ENCODE measurements around the gene SEPTIN3. TPM values are rescaled to one million over a fixed set of nuclear protein-coding genes. Genes with fewer than 3 reads are reported as not detected.
A peak's percentile ranks its signal among the peaks of the same experiment; 100 is the strongest.

SEPTIN3 gene
- total RNA-seq, 1 experiment from 2014 or later, result 1.5 TPM

DNA sequence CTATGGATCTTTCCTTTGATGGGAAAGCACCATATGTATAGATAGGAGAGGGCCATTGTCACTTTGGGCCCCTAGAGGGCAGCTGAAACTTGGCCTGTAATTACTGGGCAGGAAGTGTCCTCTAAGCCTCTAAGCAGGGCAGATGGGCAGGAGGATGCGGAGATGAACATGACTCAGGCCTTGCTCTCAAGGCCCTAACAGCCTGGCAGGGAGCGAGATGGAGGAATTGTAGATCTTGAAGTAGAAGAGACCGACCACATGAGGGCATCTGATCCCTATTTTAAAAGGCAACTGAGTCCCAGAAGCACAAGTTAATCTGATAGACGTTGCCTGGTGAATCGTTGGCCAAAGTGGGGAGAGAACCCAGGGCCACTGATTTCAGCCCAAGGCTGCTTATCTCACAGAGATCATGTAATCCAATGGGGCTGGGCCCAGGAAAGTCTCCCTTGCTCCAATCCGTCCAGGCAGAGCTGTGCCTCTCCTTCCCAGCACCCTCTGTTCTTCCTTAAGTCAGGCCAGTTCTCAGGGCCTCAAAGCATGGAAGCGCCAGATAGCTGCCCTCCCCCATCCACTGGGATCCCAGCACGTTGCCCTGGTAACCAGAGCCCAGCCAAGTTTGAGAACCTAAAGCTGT lies 2.5 kb upstream of the SEPTIN3 start:
- H3K9me2 ChIP-seq (ENCODE audit: insufficient read depth), result no peaks in the 10 kb centered on the region
- H3K27me3 ChIP-seq (ENCODE audit: insufficient read depth, low read depth), result peaks cover 8% of the 10 kb centered on the region; the same call in 1 of the 2 replicates
- no TSS peak for BruUV-seq (replicated peaks)
- intact Hi-C loops (cut with micrococcal nuclease; ENCODE audit: unreplicated experiment), result loop anchor here (1.0 to 5.0 kb wide), 3 partner anchors 125 to 641 kb away; no protein-coding TSS in a partner anchor
- no peaks in the 10 kb centered on the region for H3K36me3 ChIP-seq (ENCODE audit: low read depth)
- no peaks in the 10 kb centered on the region for H3K9me3 ChIP-seq (ENCODE audit: insufficient read depth, low read depth)
- no peak overlapping the region for H2AFZ ChIP-seq
- H3F3A ChIP-seq (ENCODE audit: insufficient read depth, low read depth), result no peaks in the 10 kb centered on the region
- H3K4me3 ChIP-seq, result no peak overlapping the region
- CTCF ChIA-PET, result interaction anchor here (0.6 kb wide), 2 partner anchors 473 to 506 kb away, joined by 3 to 5 read pairs; no protein-coding TSS in a partner anchor
- TF ChIP-seq, protein P1, sequence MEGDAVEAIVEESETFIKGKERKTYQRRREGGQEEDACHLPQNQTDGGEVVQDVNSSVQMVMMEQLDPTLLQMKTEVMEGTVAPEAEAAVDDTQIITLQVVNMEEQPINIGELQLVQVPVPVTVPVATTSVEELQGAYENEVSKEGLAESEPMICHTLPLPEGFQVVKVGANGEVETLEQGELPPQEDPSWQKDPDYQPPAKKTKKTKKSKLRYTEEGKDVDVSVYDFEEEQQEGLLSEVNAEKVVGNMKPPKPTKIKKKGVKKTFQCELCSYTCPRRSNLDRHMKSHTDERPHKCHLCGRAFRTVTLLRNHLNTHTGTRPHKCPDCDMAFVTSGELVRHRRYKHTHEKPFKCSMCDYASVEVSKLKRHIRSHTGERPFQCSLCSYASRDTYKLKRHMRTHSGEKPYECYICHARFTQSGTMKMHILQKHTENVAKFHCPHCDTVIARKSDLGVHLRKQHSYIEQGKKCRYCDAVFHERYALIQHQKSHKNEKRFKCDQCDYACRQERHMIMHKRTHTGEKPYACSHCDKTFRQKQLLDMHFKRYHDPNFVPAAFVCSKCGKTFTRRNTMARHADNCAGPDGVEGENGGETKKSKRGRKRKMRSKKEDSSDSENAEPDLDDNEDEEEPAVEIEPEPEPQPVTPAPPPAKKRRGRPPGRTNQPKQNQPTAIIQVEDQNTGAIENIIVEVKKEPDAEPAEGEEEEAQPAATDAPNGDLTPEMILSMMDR (conservative IDR thresholded peaks at IDR 0.05), result peak; percentile 73
- TF ChIP-seq EZH2 (IDR thresholded peaks at IDR 0.05; ENCODE audit: low read depth), result no peak
- no peaks in the 10 kb centered on the region for H3K79me2 ChIP-seq (ENCODE audit: low read depth)
- H3K4me2 ChIP-seq, result no peak overlapping the region
- no peaks in the 10 kb centered on the region for H4K20me1 ChIP-seq (ENCODE audit: insufficient read depth)
- no peak overlapping the region for H3K27ac ChIP-seq
- POLR2A ChIA-PET (ENCODE audit: unreplicated experiment), result interaction anchor here (0.6 kb wide), 1 partner anchor 1404 kb away, joined by 20 read pairs; no protein-coding TSS in a partner anchor
- no peaks in the 10 kb centered on the region for H3K4me1 ChIP-seq (replicated peaks; ENCODE audit: insufficient read depth)
- peak; percentile 59 to 80 for DNase-seq

DNA sequence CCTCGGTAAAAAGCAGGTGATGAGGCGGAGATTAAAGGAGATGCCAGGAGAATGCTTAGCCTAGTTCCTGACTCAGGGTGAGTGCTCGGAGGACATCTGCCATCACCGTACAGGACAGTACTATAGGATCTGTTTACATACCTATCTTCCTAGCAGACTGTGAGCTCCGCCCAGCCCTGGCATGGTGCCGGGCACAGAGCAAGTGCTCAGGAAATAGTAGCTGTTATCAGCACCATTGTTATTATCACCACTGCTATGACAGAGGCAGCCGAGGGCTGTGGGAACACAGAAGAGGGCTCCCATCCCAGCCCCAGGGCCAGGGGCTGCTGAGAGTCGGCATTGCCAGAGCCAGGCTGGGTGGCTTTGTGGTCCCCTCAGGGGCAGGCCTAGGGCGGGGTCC lies 642 bp upstream of the SEPTIN3 start:
- intact Hi-C loops (cut with micrococcal nuclease; ENCODE audit: unreplicated experiment), result loop anchor here (5.0 kb wide), 1 partner anchor 639 kb away; no protein-coding TSS in a partner anchor
- Histone ChIP-seq H2AFZ (no peak overlapping the region), H3K4me1 (replicated peaks; ENCODE audit: insufficient read depth) (no peaks in the 10 kb centered on the region), H3K27me3 (ENCODE audit: insufficient read depth, low read depth) (peaks cover 16% of the 10 kb centered on the region; the same call in 1 of the 2 replicates), H3K36me3 (ENCODE audit: low read depth) (no peaks in the 10 kb centered on the region), H3K79me2 (ENCODE audit: low read depth) (no peaks in the 10 kb centered on the region), H3K4me2 (no peak overlapping the region), H3K9me3 (ENCODE audit: insufficient read depth, low read depth) (no peaks in the 10 kb centered on the region), H3K27ac (no peak overlapping the region), H4K20me1 (ENCODE audit: insufficient read depth) (no peaks in the 10 kb centered on the region), H3K4me3 (no peak overlapping the region), H3F3A (ENCODE audit: insufficient read depth, low read depth) (no peaks in the 10 kb centered on the region), H3K9me2 (ENCODE audit: insufficient read depth) (no peaks in the 10 kb centered on the region)
- peak in 1 of 2 experiments; percentile 40 for DNase-seq
- TF ChIP-seq, protein P1 (conservative IDR thresholded peaks at IDR 0.05), result no peak
- TF ChIP-seq EZH2 (IDR thresholded peaks at IDR 0.05; ENCODE audit: low read depth), result no peak
- ChIA-PET POLR2A (ENCODE audit: unreplicated experiment) (interaction anchor here (0.6 to 0.7 kb wide), 2 partner anchors 286 to 1412 kb away, joined by 4 to 6 read pairs; no protein-coding TSS in a partner anchor), CTCF (interaction anchor here (0.6 to 0.9 kb wide), 2 partner anchors 121 to 376 kb away, joined by 3 read pairs; partner anchors contain the start of gene NDUFA6)
- BruUV-seq (replicated peaks), result no TSS peak

DNA sequence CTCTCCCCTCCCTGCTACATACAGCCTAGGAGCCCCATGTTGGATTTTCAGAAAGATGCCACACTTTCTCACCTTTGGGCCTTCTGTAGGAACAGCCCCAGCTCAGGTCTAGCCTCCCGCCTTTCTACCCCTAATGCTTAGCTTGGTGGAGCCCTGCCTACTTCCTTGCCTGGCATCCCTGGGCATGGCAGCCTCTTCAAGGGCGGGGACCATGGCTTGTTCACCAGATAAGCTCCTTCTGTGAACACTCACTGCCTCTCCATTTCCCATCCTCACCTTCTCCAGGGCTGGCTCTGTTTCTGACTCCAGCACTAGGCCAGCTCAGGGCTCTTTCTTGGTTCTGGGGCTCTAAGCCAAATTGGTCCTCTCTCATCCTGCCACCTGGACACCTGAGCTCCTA lies 1.4 kb downstream of the SEPTIN3 start:
- no peak for TF ChIP-seq EZH2 (IDR thresholded peaks at IDR 0.05; ENCODE audit: low read depth)
- TF ChIP-seq, protein P1 (conservative IDR thresholded peaks at IDR 0.05), result no peak
- H3K9me2 ChIP-seq (ENCODE audit: insufficient read depth), result no peaks in the 10 kb centered on the region
- intact Hi-C loops (cut with micrococcal nuclease; ENCODE audit: unreplicated experiment), result no loop called here
- no peaks in the 10 kb centered on the region for H3K79me2 ChIP-seq (ENCODE audit: low read depth)
- H4K20me1 ChIP-seq (ENCODE audit: insufficient read depth), result no peaks in the 10 kb centered on the region
- H3F3A ChIP-seq (ENCODE audit: insufficient read depth, low read depth), result peaks cover 16% of the 10 kb centered on the region; the same call in 1 of the 2 replicates
- no peak overlapping the region for H2AFZ ChIP-seq
- H3K4me2 ChIP-seq, result no peak overlapping the region
- BruUV-seq (replicated peaks), result no TSS peak
- H3K27ac ChIP-seq, result no peak overlapping the region
- H3K36me3 ChIP-seq (ENCODE audit: low read depth), result no peaks in the 10 kb centered on the region
- ChIA-PET POLR2A (ENCODE audit: unreplicated experiment) (interaction anchor here (0.5 kb wide), 1 partner anchor 9 kb away, joined by 18 read pairs; no protein-coding TSS in a partner anchor), CTCF (interaction anchor here (1.1 kb wide), 1 partner anchor 199 kb away, joined by 3 read pairs; no protein-coding TSS in a partner anchor)
- no peaks in the 10 kb centered on the region for H3K9me3 ChIP-seq (ENCODE audit: insufficient read depth, low read depth)
- peaks cover 33% of the 10 kb centered on the region for H3K27me3 ChIP-seq (ENCODE audit: insufficient read depth, low read depth)
- no peaks in the 10 kb centered on the region for H3K4me1 ChIP-seq (replicated peaks; ENCODE audit: insufficient read depth)
- no peak for DNase-seq
- H3K4me3 ChIP-seq, result no peak overlapping the region
